ENCODE measurements around the gene B4GALNT2. TPM values are rescaled to one million over a fixed set of nuclear protein-coding genes. Genes with fewer than 3 reads are reported as not detected.
"Not testable (repeated sequence)": the region's sequence is repeated elsewhere in the genome, so short reads cannot be mapped to it uniquely, and the experiment has no call there.

The B4GALNT2 gene
- polyA plus RNA-seq, 1 donor from 2014 or later = not detected

DNA sequence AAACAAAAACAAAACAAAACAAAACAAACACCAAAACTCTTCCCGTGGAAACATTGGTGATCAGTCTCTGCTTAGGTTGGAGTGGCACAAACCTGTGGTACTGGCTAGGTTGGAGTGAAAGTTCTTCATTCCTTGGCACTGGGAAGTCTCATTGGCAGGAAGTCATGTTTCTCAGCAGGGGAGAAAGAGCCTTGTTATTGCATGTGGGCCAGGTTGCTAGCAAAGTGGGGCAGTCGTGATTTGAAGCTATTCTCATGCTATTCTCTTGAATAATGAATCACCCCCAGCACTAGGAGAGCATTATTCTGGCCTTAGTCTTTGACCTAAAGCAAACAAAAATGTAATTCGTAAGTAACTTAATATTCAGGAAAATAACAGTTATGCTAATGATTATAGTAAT is 24.3 kb upstream of the B4GALNT2 start:
- Mint-ChIP-seq H3K4me3 (no peak overlapping the region), H3K27ac (no peak overlapping the region), H3K27me3 (peaks cover 15% of the 10 kb centered on the region), H3K36me3 (peaks cover 3% of the 10 kb centered on the region), H3K4me1 (peaks cover 0 to 1% (median 0%) of the 10 kb centered on the region in 3 donors), H3K9me3 (peaks cover 0 to 3% (median 2%) of the 10 kb centered on the region in 3 donors)

DNA sequence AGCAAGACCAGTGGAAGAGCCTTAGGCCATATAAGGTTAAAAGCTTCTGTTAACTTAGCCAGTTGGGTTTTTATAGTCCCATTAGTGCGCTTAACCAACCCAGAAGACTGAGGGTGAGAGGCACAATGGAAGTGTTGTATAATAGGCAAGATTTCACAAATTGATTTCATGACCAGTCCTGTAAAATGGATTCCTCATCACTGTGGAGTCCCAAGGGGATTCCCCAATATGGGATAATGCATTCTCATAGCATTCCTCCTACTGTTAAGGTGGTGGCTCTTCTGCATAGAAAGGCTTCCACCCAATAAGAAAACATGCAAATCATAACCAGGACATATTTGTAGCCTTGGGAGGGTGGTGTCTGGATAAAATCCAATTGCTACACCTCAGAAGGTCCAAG is 22.1 kb upstream of the B4GALNT2 start:
- Mint-ChIP-seq H3K4me1 (peaks cover 0 to 1% (median 0%) of the 10 kb centered on the region in 3 donors), H3K36me3 (no peaks in the 10 kb centered on the region), H3K4me3 (no peak overlapping the region), H3K27me3 (peaks cover 7% of the 10 kb centered on the region), H3K9me3 (peaks cover 0 to 4% (median 2%) of the 10 kb centered on the region in 3 donors), H3K27ac (no peak overlapping the region)

DNA sequence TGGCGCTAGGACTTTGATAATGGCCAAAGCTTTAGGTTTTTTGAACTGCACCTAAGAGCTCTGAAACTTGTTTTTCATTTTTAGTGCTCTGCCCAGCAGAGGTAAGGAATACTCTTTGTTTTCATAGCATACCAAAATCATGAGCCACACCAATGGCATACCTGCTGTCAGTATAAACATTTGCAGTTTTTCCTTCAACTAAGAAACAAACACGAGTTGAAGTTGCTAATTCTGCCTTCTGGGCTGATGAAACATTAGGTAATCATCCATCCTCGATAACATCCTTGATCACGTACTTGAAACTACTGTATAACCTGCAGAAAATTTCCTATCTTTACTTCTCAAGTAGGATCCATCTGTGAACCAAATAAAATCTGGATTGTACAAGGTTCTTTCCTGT is 20.6 kb upstream of the B4GALNT2 start:
- Mint-ChIP-seq H3K9me3 (peaks cover 0 to 4% (median 2%) of the 10 kb centered on the region in 3 donors), H3K4me3 (no peak overlapping the region), H3K27ac (no peak overlapping the region), H3K27me3 (peaks cover 7% of the 10 kb centered on the region), H3K36me3 (no peaks in the 10 kb centered on the region), H3K4me1 (peaks cover 0 to 1% (median 0%) of the 10 kb centered on the region in 3 donors)

DNA sequence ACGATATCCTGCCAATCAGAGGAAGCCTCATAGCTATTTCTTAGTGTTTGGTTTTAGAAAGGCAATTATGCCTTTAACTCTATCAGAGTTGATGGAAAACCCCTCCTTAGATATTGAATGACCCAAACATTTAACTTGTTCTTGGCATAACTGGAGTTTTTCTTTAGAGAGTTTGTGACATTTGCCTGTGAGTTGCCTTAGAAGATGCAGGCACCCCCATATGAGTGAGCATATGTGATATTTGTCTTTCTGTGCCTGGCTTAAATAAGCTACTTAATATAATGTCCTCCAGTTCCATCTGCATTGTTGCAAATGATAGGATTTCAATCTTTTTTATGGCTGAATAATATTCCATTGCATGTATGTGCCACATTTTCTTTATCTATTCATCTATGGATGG is 19.6 kb upstream of the B4GALNT2 start:
- Mint-ChIP-seq H3K9me3 (peaks cover 0 to 4% (median 2%) of the 10 kb centered on the region in 3 donors), H3K4me3 (no peak overlapping the region), H3K27me3 (peaks cover 7% of the 10 kb centered on the region), H3K36me3 (no peaks in the 10 kb centered on the region), H3K27ac (no peak overlapping the region), H3K4me1 (peaks cover 0 to 1% (median 0%) of the 10 kb centered on the region in 3 donors)

DNA sequence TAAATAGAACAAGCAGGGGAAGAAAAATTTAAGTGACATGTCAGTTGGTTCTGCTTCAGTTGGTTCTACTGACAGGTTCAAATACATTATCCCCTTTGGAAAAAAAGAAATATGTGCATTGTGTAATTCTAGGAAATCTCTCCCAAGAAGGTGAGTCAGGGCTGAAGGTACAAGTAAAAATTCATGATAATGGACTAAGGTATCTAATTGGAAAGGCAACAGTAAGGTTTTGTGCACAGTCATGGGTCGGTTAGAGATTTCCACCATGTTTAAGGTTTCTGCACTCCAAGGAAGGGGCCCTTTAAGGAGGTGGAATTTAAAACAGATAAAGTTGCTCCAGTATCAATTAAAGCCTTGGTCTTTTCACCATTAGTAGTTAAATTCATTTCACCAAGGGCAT is 17.9 kb upstream of the B4GALNT2 start:
- H3K4me1 Mint-ChIP-seq = peaks cover 0 to 3% (median 0%) of the 10 kb centered on the region in 3 donors
- H3K27me3 Mint-ChIP-seq = peaks cover 8% of the 10 kb centered on the region
- H3K9me3 Mint-ChIP-seq = peaks cover 0 to 4% (median 2%) of the 10 kb centered on the region in 3 donors

DNA sequence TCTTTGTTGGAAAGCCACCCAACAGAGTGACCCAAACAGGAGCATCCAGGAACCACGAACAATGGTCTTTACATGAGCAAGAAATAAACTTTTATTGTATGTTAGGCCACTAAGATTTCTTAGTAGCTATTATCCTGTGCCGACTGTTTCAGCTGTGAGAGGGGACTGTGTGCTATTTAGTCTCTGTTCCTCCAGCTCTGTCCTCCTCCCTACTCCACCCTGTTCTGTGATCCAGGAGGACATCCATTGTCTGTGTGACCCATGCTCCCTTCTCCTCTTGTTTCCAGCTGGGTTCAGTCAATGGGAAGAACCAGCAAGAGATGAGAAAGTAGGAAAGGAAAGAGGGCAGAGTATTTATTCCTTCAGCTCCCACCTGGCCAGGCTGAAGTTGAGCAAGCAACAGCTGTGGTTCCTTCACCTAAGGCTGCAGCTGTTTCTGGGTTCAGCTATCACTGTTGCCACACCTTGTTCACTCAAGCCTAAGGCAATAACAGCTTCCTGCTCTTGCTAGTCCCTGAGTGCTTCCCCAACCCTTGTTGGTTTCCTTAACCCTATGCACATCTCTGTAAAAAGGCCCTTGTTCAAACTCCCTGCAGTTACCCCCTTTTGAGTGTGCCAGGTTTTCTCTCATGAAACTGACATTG is 14.9 kb upstream of the B4GALNT2 start:
- H3K36me3 Mint-ChIP-seq = no peaks in the 10 kb centered on the region
- H3K9me3 Mint-ChIP-seq = peaks cover 0 to 4% (median 2%) of the 10 kb centered on the region in 3 donors
- no peak overlapping the region for H3K27ac Mint-ChIP-seq
- peaks cover 0 to 3% (median 0%) of the 10 kb centered on the region in 3 donors for H3K4me1 Mint-ChIP-seq
- no peak overlapping the region for H3K4me3 Mint-ChIP-seq
- peaks cover 16% of the 10 kb centered on the region for H3K27me3 Mint-ChIP-seq

More for the DNA sequence above, 17.9 kb upstream of the B4GALNT2 start:
- no peaks in the 10 kb centered on the region for H3K36me3 Mint-ChIP-seq
- no peak overlapping the region for H3K4me3 Mint-ChIP-seq
- H3K27ac Mint-ChIP-seq = no peak overlapping the region

DNA sequence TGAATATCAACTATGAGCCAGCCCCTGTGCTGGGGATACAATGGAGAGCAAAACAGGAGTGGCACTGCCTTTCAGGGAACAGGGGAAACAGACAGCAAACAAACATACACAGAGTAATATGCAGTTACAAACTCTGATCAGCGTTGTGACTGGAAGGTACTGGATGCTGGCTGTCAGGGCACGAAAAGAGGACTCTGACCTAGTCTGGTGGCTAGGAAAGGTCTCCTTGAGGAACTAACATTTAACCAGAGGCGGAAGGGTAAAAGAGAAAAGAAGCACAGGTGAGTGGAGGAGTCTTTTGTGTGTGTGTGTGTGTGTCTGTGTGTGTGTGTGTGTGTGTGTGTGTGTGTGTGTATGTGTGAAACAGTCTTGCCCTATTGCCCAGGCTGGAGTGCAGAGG is 12.4 kb upstream of the B4GALNT2 start:
- Mint-ChIP-seq H3K36me3 (no peaks in the 10 kb centered on the region), H3K27me3 (peaks cover 12% of the 10 kb centered on the region), H3K27ac (no peak overlapping the region), H3K9me3 (no peaks in the 10 kb centered on the region), H3K4me1 (peaks cover 0 to 2% (median 0%) of the 10 kb centered on the region in 3 donors), H3K4me3 (no peak overlapping the region)

DNA sequence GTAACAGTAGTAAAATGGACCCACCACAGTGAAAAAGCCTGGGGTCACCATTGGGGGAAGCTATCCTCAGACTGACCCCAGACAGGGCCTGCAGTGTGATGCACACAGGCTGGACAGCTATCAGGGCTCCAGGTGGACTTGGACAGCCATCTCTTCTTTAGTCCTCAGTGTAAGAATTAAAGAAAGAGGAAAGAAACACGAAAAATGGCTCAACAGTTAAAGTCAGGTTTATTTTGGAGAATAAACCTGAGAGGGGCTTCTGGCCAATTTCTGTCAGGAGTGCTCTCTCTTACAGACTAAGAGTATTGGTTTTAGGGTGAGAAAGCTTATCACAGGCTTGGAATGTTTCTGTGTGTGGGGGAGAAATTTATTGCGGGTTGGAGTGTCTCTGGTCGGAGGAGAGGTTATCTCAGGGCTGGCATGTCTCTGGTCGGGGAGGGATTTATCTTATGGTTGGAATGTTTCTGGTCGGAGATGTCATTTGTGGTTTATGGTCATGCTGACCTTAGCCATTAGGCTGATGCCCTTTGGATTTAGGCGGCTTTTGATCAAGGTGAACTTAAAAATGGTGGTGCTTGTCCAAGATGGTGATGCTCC is 10.8 kb upstream of the B4GALNT2 start:
- H3K36me3 Mint-ChIP-seq = no peaks in the 10 kb centered on the region
- H3K4me1 Mint-ChIP-seq = peaks cover 0 to 2% (median 0%) of the 10 kb centered on the region in 3 donors
- no peak overlapping the region for H3K27ac Mint-ChIP-seq
- H3K4me3 Mint-ChIP-seq = no peak overlapping the region
- H3K9me3 Mint-ChIP-seq = no peaks in the 10 kb centered on the region
- H3K27me3 Mint-ChIP-seq = peaks cover 12% of the 10 kb centered on the region

DNA sequence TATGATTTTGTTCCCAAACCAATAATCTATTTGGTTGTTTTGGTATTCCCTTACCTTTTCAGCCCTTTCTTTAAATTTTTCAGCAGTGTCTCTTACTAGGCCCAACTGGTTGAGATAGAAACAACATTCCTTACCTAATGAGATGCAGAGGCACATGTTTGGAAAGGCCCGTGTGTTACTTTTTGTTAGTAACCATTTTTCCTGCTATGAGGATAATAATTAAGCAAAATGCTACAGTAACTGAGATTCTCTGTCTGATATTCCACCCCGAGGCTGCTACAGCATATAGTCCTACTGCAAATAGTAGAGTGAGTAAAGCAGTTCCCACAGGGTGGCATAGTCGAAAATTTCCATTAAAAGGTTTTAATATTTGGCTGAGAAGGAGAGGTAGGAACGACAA is 10.0 kb upstream of the B4GALNT2 start:
- Mint-ChIP-seq H3K36me3 (no peaks in the 10 kb centered on the region), H3K27ac (no peak overlapping the region), H3K27me3 (peaks cover 12% of the 10 kb centered on the region), H3K4me3 (no peak overlapping the region), H3K4me1 (peaks cover 0 to 2% (median 0%) of the 10 kb centered on the region in 3 donors), H3K9me3 (no peaks in the 10 kb centered on the region)

DNA sequence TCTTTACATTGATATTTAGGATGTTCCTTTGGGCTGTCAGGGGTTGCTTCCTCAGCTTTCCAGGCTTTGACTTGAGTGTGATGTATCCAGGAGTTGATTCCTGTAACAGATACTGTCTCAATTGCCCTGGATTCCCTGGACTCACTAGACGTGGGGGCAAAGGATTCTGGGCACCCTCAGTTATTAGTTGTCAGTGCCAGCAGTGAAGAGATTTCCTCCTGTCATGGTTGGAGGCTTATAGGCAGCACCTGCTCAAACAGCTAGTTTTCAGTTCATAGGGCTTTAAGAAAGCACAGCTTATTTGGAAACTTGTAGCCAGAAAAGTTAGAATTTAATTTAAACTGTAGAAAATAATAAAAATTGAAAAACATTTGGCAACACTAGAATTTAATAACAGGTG is 9.5 kb upstream of the B4GALNT2 start:
- Mint-ChIP-seq H3K27ac (no peak overlapping the region), H3K4me1 (peaks cover 0 to 2% (median 0%) of the 10 kb centered on the region in 3 donors), H3K4me3 (no peak overlapping the region), H3K9me3 (peaks cover 0 to under 1% (median 0%) of the 10 kb centered on the region in 3 donors), H3K27me3 (peaks cover 14% of the 10 kb centered on the region), H3K36me3 (no peaks in the 10 kb centered on the region)

DNA sequence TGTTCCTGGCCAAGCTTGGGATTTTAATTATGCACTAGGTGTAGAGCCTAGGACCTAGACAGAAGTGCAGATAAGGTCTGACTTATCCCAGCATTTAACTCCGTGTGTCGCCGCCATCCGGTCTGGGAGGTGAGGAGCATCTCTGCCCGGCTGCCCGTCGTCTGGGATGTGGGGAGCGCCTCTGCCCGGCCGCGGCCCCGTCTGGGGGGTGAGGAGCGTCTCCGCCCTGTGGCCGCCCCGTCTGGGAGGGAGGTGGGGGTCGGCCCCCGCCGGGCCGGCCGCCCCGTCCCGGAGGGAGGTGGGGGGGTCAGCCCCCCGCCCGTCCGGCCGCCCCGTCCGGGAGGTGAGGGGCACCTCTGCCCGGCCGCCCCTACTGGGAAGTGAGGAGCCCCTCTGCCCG is 7.1 kb upstream of the B4GALNT2 start:
- H3K4me1 Mint-ChIP-seq = no peaks in the 10 kb centered on the region
- H3K27me3 Mint-ChIP-seq = peaks cover 29% of the 10 kb centered on the region
- H3K9me3 Mint-ChIP-seq = peaks cover 0 to 3% (median 0%) of the 10 kb centered on the region in 3 donors
- no peaks in the 10 kb centered on the region for H3K36me3 Mint-ChIP-seq
- no peak overlapping the region for H3K27ac Mint-ChIP-seq
- no peak overlapping the region for H3K4me3 Mint-ChIP-seq

DNA sequence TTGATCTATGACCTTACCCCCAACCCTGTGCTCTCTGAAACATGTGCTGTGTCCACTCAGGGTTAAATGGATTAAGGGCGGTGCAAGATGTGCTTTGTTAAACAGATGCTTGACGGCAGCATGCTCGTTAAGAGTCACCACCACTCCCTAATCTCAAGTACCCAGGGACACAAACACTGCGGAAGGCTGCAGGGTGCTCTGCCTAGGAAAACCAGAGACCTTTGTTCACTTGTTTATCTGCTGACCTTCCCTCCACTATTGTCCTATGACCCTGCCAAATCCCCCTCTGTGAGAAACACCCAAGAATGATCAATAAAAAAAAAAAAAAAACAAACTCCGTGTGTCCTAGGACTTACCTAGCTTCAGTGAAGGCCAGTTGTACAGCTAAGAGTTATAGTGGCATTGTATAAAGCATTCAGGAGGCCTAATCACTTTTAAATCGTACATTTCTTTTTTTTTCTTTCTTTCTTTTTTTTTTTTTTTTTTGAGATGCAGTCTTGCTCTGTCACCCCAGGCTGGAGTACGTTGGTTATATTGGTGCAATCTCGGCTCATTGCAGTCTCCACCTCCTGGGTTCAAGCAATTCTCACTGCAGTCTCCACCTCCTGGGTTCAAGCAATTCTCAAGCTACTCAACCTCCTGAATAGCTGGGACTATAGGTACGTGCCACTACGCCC is 6.2 kb upstream of the B4GALNT2 start:
- H3K27ac Mint-ChIP-seq, H3K4me1 Mint-ChIP-seq, H3K36me3 Mint-ChIP-seq, H3K9me3 Mint-ChIP-seq, H3K4me3 Mint-ChIP-seq: not testable (repeated sequence)
- peaks cover 35% of the 10 kb centered on the region for H3K27me3 Mint-ChIP-seq

DNA sequence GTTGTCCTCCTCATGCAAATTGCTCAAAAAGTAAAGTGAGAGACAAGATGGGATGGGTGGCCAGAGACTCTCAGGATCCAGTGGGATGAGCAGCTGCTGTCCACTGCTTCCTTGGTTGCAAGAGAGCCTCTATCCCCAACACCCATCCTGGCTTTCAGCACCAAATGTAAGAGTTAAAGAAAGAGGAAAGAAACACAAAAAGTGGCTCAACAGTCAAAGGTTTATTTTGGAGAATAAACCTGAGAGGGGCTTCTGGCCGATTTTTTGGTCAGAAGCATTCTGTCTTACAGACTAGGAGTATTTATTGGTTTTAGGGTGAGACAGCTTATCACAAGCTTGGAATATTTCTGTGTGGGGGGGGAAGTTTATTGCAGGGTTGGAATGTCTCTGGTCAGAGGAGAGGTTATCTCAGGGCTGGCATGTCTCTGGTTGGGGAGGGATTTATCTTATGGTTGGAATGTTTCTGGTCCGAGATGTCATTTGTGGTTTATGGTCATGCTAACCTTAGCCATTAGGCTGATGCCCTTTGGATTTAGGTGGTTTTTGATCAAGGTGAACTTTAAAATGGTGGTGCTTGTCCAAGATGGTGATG is 3.1 kb upstream of the B4GALNT2 start:
- not testable (repeated sequence) for H3K36me3 Mint-ChIP-seq, H3K9me3 Mint-ChIP-seq, H3K27ac Mint-ChIP-seq, H3K4me3 Mint-ChIP-seq, H3K4me1 Mint-ChIP-seq
- peaks cover 53% of the 10 kb centered on the region for H3K27me3 Mint-ChIP-seq

DNA sequence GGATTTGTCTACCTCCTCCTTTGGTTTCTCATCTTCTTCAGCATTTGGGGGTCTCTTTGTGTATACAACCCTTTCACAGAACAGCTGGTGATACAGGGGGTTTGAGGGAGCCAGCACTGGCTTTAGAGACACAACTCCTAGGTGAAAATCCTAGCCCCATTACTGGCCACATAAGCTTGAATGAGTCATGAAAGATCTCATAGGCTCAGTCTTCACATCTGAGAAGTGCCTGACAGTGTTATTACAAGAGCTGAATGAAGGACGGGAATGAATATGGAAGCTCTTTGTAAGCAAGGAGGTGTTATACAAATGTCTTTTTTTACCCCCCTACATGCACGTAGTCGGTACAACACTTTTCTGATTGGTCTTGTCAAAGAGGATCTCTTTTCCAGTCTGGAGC is 1.7 kb upstream of the B4GALNT2 start:
- H3K4me1 Mint-ChIP-seq = peaks cover 0 to 6% (median 3%) of the 10 kb centered on the region in 3 donors
- peaks cover 0 to 3% (median 0%) of the 10 kb centered on the region in 3 donors for H3K9me3 Mint-ChIP-seq
- no peak overlapping the region for H3K27ac Mint-ChIP-seq
- H3K27me3 Mint-ChIP-seq = peaks cover 53% of the 10 kb centered on the region
- no peaks in the 10 kb centered on the region for H3K36me3 Mint-ChIP-seq
- H3K4me3 Mint-ChIP-seq = no peak overlapping the region

DNA sequence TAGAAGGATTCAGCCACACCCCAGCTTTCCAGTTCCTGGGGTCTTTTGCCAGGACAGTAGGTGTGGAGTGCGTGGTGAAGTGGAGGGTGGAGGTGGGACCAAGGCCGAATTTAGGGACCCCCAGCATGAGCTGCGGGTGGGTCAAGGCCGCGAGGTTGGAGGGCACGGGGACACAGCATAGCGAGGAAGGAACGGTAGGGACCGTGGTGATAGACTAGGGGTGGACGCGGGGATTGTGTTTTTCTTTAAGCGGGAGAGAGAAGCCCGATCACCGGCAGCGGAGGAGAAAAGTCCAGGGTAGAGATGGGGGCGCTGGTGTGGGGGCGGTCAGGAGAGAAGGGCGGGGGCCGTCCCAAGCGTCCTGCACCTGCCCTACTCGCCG is 261 bp upstream of the B4GALNT2 start:
- H3K4me1 Mint-ChIP-seq = peaks cover 0 to 6% (median 3%) of the 10 kb centered on the region in 3 donors
- H3K9me3 Mint-ChIP-seq = peaks cover 0 to 3% (median 0%) of the 10 kb centered on the region in 3 donors
- peak overlapping the region in 1 of 4 donors; percentile 71 for H3K4me3 Mint-ChIP-seq
- peaks cover 53% of the 10 kb centered on the region for H3K27me3 Mint-ChIP-seq
- H3K27ac Mint-ChIP-seq = no peak overlapping the region
- H3K36me3 Mint-ChIP-seq = no peaks in the 10 kb centered on the region
